ENCODE results near the gene F8A2.
"Not testable (repeated sequence)": the region's sequence is repeated elsewhere in the genome, so short reads cannot be mapped to it uniquely, and the experiment has no call there.

F8A2 gene

GRCh38 chrX:155389634-155390033 lies 7.7 kb downstream of the F8A2 start:
- H3K4me3 ChIP-seq (ENCODE audit: low read depth, low read length), result no peak overlapping the region
- no peaks in the 10 kb centered on the region for H3K27me3 ChIP-seq (ENCODE audit: insufficient read depth, low read depth, severe bottlenecking)
- H3K36me3 ChIP-seq, result no peaks in the 10 kb centered on the region
- DNase-seq, result no peak
- no peak overlapping the region for H3K27ac ChIP-seq
- TF ChIP-seq CTCF (IDR thresholded peaks at IDR 0.05; ENCODE audit: low read depth, low read length), result no peak
- H3K9me3 ChIP-seq (ENCODE audit: severe bottlenecking), result no peaks in the 10 kb centered on the region

- not testable (repeated sequence) for H3K4me3 ChIP-seq (ENCODE audit: low read depth, low read length); H3K27ac ChIP-seq; H3K9me3 ChIP-seq (ENCODE audit: severe bottlenecking); H3K27me3 ChIP-seq (ENCODE audit: insufficient read depth, low read depth, severe bottlenecking); DNase-seq; H3K36me3 ChIP-seq
Observed at GRCh38 chrX:155394747-155395276, 12.9 kb downstream of the F8A2 start.

- Histone ChIP-seq H3K36me3 (no peaks in the 10 kb centered on the region), H3K27ac (no peak overlapping the region), H3K27me3 (ENCODE audit: insufficient read depth, low read depth, severe bottlenecking) (no peaks in the 10 kb centered on the region), H3K4me3 (ENCODE audit: low read depth, low read length) (no peak overlapping the region), H3K9me3 (ENCODE audit: severe bottlenecking) (peaks cover 3% of the 10 kb centered on the region)
- no peak for DNase-seq
- no peak for TF ChIP-seq CTCF (IDR thresholded peaks at IDR 0.05; ENCODE audit: low read depth, low read length)
Observed at GRCh38 chrX:155406429-155406828, 24.5 kb downstream of the F8A2 start.

GRCh38 chrX:155417769-155418168 lies 35.9 kb downstream of the F8A2 start:
- Histone ChIP-seq H3K27me3 (ENCODE audit: insufficient read depth, low read depth, severe bottlenecking) (peaks cover 3% of the 10 kb centered on the region), H3K27ac (no peak overlapping the region), H3K36me3 (no peaks in the 10 kb centered on the region), H3K4me3 (ENCODE audit: low read depth, low read length) (no peak overlapping the region), H3K9me3 (ENCODE audit: severe bottlenecking) (no peaks in the 10 kb centered on the region)
- no peak for DNase-seq
- no peak for TF ChIP-seq CTCF (IDR thresholded peaks at IDR 0.05; ENCODE audit: low read depth, low read length)

All from WERI-Rb-1 (cell line).